ENCODE measurements around the gene HOXD8.

- TF ChIP-seq CTCF (IDR thresholded peaks at IDR 0.05) = no peak
- no peak for TF ChIP-seq POLR2A (IDR thresholded peaks at IDR 0.05)
Observed at GRCh38 chr2:176169711-176170110, 40.2 kb downstream of the HOXD8 start.

All from testis (tissue), 2 donors.